ENCODE measurements around the gene TMEM117.
"Not testable (repeated sequence)": the region's sequence is repeated elsewhere in the genome, so short reads cannot be mapped to it uniquely, and the experiment has no call there.

Gene TMEM117

GRCh38 chr12:43840338-43840737 lies 4.5 kb downstream of the TMEM117 start:
- TF ChIP-seq CTCF (IDR thresholded peaks at IDR 0.05; ENCODE audit: low read depth, low read length, missing control alignments) = no peak
- DNase-seq (ENCODE audit: low read depth) = no peak
- no peak overlapping the region for H3K4me3 ChIP-seq (ENCODE audit: low read depth, low read length)

- no peak for DNase-seq (ENCODE audit: low read depth)
- H3K4me3 ChIP-seq (ENCODE audit: low read depth, low read length) = no peak overlapping the region
- no peak for TF ChIP-seq CTCF (IDR thresholded peaks at IDR 0.05; ENCODE audit: low read depth, low read length, missing control alignments)
These were observed 5.4 kb downstream of the TMEM117 start for GRCh38 chr12:43841253-43841652.

- DNase-seq (ENCODE audit: low read depth) = no peak
- no peak for TF ChIP-seq CTCF (IDR thresholded peaks at IDR 0.05; ENCODE audit: low read depth, low read length, missing control alignments)
- no peak overlapping the region for H3K4me3 ChIP-seq (ENCODE audit: low read depth, low read length)
These were observed 6.4 kb downstream of the TMEM117 start for GRCh38 chr12:43842259-43842658.

GRCh38 chr12:43847425-43848225 lies 11.7 kb downstream of the TMEM117 start:
- not testable (repeated sequence) for H3K4me3 ChIP-seq (ENCODE audit: low read depth, low read length); DNase-seq (ENCODE audit: low read depth)

GRCh38 chr12:43848226-43848507 lies 12.3 kb downstream of the TMEM117 start:
- no peak overlapping the region for H3K4me3 ChIP-seq (ENCODE audit: low read depth, low read length)
- no peak for DNase-seq (ENCODE audit: low read depth)
- TF ChIP-seq CTCF (IDR thresholded peaks at IDR 0.05; ENCODE audit: low read depth, low read length, missing control alignments) = no peak

GRCh38 chr12:43848786-43849185 lies 12.9 kb downstream of the TMEM117 start:
- H3K4me3 ChIP-seq (ENCODE audit: low read depth, low read length) = no peak overlapping the region
- no peak for TF ChIP-seq CTCF (IDR thresholded peaks at IDR 0.05; ENCODE audit: low read depth, low read length, missing control alignments)
- DNase-seq (ENCODE audit: low read depth) = no peak

GRCh38 chr12:43852744-43853143 lies 16.9 kb downstream of the TMEM117 start:
- DNase-seq (ENCODE audit: low read depth) = no peak
- no peak for TF ChIP-seq CTCF (IDR thresholded peaks at IDR 0.05; ENCODE audit: low read depth, low read length, missing control alignments)

More at GRCh38 chr12:43852744-43853143, 16.9 kb downstream of the TMEM117 start:
- no peak overlapping the region for H3K4me3 ChIP-seq (ENCODE audit: low read depth, low read length)

All from GM12864 (cell line).